Measurements from ENCODE around the gene ALOX15B.

The ALOX15B gene

GRCh38 chr17:8013731-8014557 lies 24.9 kb upstream of the ALOX15B start:
- no peak for DNase-seq

DNA sequence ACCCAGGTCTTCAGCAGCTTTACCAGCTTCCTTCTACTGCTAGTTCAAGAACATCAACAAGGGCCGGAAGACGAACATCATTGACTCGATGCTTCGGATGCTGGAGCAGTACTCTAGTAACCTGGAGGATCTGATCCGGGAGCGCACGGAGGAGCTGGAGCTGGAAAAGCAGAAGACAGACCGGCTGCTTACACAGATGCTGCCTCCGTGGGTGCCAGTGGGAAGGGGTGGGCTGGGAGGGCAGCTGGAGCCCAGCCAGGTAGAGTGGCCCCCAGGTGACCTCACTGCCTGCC lies 24.4 kb upstream of the ALOX15B start:
- no peak for DNase-seq

- DNase-seq, result no peak
Observed at GRCh38 chr17:8015236-8015956, 23.5 kb upstream of the ALOX15B start.

- peak; percentile 69 for DNase-seq
Observed at GRCh38 chr17:8015957-8016631, 22.8 kb upstream of the ALOX15B start.

DNA sequence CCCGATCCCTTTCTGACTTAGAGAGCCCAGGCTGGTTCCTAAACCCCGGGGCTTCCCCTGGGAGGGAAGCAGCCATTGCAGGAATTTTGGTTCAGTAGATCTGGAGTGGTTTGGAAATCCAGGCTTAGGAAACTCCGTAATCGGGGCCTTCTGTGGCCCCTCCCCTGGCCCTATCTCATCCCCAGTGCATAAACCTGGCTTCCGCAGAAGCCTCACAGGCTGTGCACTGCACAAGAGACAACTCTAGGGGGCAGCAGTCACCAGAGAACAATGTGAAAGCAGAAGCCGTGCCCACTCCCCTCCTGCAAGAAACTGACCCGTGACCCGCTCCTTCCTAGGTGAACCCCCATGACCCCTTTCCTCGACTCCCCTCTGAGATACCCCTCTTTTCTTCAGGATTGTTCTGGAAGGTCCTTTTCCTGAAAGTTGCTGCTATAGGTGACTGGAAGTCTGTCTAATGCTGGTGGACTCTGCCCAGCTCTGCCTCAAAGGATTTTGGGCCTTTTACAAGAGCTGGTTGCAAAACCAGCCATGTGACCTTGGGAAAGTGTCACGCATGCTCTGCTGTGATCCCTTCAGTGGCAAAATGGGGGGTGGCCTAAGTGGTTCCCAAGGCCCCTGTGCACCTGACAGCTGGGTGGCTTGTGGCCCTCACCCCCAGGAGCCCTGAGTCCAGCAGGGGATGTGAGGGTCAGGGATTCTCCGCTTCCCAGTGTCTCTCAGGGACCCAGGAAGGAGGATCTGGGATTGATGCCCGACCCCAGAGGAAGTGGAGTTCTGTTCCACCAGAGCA lies 22.0 kb upstream of the ALOX15B start:
- DNase-seq, result peak; percentile 73

- DNase-seq, result no peak
Observed at GRCh38 chr17:8018436-8018835, 20.4 kb upstream of the ALOX15B start.

DNA sequence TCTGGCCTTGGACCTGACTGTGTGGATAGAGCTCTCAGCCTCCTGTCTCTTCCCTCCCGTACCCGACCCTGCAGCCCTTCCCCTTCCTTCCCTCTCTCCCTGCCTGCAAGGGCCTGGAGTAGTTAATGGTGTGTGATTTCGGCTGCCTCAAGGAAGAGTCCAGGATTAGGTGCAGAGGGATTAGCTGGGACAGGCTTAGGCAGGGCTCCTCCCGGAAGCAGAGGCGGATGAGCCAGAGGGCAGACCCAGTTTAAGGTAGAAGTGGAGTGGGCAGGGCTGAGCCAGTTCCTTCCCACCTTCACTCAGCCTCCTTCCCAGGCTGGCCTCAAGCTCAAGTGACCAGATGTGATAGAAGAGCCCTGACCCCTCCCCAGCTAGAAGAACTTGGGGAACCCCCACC lies 19.7 kb upstream of the ALOX15B start:
- DNase-seq, result no peak

- DNase-seq, result no peak
Observed at GRCh38 chr17:8019665-8020650, 18.9 kb upstream of the ALOX15B start.

DNA sequence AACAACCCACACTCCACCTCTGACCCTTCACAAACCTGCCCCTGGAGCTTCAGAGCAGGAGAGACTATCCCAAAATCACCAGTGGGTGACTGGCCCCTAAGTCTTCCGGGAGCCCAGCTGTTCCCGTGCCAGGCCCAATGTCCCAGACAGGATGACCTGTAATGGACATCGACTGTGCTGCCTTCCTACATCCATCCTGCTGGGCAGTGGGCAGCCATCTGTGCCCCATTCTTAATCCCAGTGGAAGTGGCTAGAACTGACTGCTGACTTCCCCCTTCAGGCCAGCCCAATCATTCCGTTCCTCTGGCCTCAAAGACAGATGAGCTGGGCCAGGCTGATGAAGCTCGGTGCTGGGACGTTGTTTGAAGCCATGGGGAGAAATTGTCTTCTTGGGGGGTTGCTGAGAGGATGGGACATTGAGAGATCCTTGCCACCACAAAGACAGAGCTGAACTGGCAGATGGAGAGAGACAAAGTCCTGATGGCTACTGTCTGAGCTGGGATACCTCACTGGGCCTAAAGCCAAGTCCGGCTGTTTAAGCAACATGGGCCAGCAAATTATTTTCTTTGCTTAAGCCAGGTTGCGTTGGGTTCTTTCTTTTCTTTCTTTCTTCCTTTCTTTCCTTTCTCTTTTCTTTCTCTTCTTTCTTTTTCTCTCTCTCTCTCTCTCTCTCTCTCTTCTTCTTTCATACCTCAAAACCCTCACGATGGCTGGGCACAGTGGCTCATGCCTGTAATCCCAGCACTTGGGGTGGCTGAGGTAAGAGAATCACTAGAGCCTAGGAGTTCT lies 17.9 kb upstream of the ALOX15B start:
- DNase-seq, result no peak

GRCh38 chr17:8021565-8022359 lies 17.1 kb upstream of the ALOX15B start:
- DNase-seq, result peak; percentile 38

GRCh38 chr17:8022360-8023003 lies 16.4 kb upstream of the ALOX15B start:
- DNase-seq, result peak; percentile 19

DNA sequence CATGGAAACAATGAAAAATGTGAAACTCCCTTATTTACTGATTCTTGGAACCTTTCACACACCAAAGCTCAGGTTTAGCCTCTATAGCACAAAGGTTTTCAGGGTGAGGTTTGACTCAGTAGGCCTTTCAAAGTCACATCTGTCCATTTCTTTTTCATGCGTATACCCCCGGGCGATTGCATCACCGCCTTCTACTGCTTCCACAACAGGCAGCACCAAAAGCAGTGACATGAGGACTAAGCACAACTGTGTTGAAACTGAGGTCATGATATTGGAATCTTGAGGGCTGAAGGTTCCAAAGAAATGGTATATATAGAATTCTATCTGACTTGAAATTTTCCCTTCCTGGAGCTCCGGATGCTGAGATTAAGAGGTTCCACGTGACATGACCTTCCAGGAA lies 14.7 kb upstream of the ALOX15B start:
- peak; percentile 19 for DNase-seq

GRCh38 chr17:8025176-8025911 lies 13.5 kb upstream of the ALOX15B start:
- DNase-seq, result no peak

DNA sequence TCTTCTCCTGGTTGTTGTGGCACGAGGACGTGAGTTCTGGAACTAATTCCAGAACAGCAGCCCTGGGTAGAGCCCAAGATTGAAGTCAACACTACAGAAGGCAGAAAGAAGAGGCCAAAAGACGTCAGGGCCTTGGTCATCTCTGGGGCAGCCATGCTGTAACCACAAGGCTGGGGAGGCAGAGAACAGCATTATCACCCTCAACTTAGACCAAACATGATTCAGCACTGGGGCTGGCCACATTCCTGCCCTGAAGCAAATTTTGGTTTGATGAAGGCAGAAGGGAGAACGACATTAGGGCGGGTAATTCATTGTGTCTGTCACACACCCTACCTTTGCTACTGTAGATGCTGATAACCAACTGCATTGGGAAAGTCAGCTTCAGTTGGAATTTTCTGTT lies 9.7 kb upstream of the ALOX15B start:
- no peak for DNase-seq

DNA sequence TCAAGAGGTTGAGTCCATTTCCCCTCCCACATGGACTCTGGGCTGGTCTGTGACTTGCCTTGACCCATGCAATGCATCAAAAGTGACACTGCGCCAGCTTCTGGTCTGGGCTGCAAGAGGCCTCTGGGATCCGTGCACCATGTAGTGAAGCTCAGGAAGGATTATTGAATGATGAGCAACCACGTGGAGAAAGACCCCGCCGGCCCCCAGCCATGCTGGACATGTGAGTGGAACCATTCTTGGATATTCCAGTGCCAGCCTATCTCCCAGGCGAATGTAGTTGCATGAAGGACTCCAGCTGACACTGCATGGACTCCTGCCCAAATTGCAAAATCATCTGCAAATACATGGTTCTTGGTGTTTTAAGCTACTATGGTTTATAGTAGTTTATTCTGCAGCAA lies 7.6 kb upstream of the ALOX15B start:
- DNase-seq, result no peak

DNA sequence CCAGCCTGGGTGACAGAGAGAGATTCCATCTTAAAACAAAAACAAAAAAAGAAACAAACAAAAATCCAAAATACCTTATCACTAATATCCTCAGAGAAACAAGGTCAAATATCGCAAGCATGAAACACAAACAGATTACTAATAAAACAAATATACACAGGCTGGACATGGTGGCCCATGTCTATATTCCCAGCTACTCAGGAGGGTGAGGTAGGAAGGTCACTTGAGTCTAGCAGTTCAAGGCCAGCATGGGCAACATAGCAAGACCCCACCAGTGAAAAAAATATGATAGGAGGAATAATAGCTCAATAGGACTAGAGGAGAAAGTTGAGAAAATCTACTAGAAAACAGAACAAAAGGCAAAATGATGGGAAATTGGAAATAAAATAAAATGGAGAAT lies 6.9 kb upstream of the ALOX15B start:
- DNase-seq, result no peak

DNA sequence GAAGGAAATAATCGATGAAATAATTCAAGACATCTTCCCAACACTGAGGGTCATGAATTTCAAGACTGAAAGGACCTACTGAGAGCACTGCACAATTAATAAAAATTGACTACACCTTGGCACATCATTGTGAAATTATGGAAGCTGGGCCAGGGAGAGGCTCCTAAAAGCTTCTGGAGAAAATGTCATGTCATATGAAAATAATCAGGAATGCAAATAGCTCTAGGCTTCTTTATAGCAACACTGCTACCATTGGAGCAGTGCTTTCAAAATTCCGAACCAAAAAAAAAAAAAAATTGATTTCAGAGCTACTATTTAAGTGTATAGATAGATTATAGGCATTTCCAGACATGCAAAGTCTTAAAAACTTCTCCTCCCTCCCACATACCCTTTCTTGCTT lies 6.4 kb upstream of the ALOX15B start:
- DNase-seq, result no peak

- no peak for DNase-seq
Observed at GRCh38 chr17:8039611-8040168, 831 bp downstream of the ALOX15B start.
